ENCODE measurements around the gene SUMF1. TPM values are rescaled to one million over a fixed set of nuclear protein-coding genes. Genes with fewer than 3 reads are reported as not detected.

Gene SUMF1
- total and polyA plus RNA-seq, 2 donors (not counting 1 experiment from before 2014, with no cell fraction given) = 10.3 to 21.2 TPM

- no peaks in the 10 kb centered on the region for H3K9me3 ChIP-seq (ENCODE audit: control extremely low read depth in 1 of 3, control insufficient read depth in 2 of 3, insufficient read depth in 1 of 3, low read length in 2 of 3)
- H3K9ac ChIP-seq (ENCODE audit: low read length) = no peak overlapping the region
- no peak overlapping the region for H3K27ac ChIP-seq (ENCODE audit: low read length in 2 of 2)
- peak overlapping the region; percentile 96 for H3K4me2 ChIP-seq (replicated peaks; ENCODE audit: low read depth, low read length, poor library complexity, severe bottlenecking)
- peak overlapping the region; percentile 95 for H3K27ac Mint-ChIP-seq
- intact Hi-C loops (cut with micrococcal nuclease) = loop anchor here (2.0 to 10.0 kb wide), 7 partner anchors 17 to 1365 kb away; partner anchors contain the start of genes CRBN, EDEM1 and TRNT1
- peaks cover 27 to 29% of the 10 kb centered on the region in 2 donors for H3K4me1 ChIP-seq (ENCODE audit: control insufficient read depth in 2 of 2, insufficient read depth in 2 of 2, low read length in 2 of 2)
- POLR2A ChIA-PET = interaction anchor here (2.3 to 4.5 kb wide), 2 partner anchors 12 to 25 kb away, joined by 20 to 96 read pairs; partner anchors contain the start of gene SUMF1
- H3K4me3 ChIP-seq (ENCODE audit: control extremely low read depth in 1 of 5, extremely low read depth in 1 of 5, insufficient read depth in 1 of 5, low read depth in 2 of 5, low read length in 4 of 5) = peak overlapping the region in 4 of 5 experiments; percentile 90 to 98 (median 92)
- peaks cover 0 to 14% of the 10 kb centered on the region in 2 experiments for H3K36me3 ChIP-seq (replicated peaks in 1 of 2; ENCODE audit: control extremely low read depth in 1 of 2, control insufficient read depth in 1 of 2, extremely low read depth in 1 of 2, insufficient read depth in 2 of 2, low read length in 1 of 2)
- H3K27me3 Mint-ChIP-seq = no peaks in the 10 kb centered on the region
- CTCF ChIA-PET = interaction anchor here (1.3 to 6.1 kb wide), 4 partner anchors 15 to 142 kb away, joined by 3 to 66 read pairs (median 34); no protein-coding TSS in a partner anchor
- WGBS (ENCODE audit: insufficient coverage) = no CpG with 5 or more reads among the region's 5 CpGs
- H3K79me2 ChIP-seq (ENCODE audit: control insufficient read depth, insufficient read depth, low read length) = peaks cover 44% of the 10 kb centered on the region
- DNase-seq (no peak), ATAC-seq (ENCODE audit: low read depth) (no peak)
- peak overlapping the region; percentile 89 for H2AFZ ChIP-seq (ENCODE audit: insufficient read depth, low read depth, low read length, poor library complexity, severe bottlenecking)
- no peaks in the 10 kb centered on the region for H3K27me3 ChIP-seq (replicated peaks in 1 of 4; ENCODE audit: control extremely low read depth in 1 of 4, control insufficient read depth in 3 of 4, insufficient read depth in 4 of 4, low read length in 3 of 4)
- H3K4me3 Mint-ChIP-seq = peak overlapping the region; percentile 96
- peaks cover 35% of the 10 kb centered on the region for H3K4me1 Mint-ChIP-seq
- peaks cover 3% of the 10 kb centered on the region for H4K20me1 ChIP-seq (ENCODE audit: control insufficient read depth, insufficient read depth, low read length, poor library complexity, severe bottlenecking)
- H3K9me3 Mint-ChIP-seq (ENCODE audit: insufficient read depth) = no peaks in the 10 kb centered on the region
- no peak for TF ChIP-seq EZH2 (IDR thresholded peaks at IDR 0.05; ENCODE audit: borderline replicate concordance, insufficient read depth, low read depth, low read length, poor library complexity, severe bottlenecking)
- no peak for TF ChIP-seq CTCF (IDR thresholded peaks at IDR 0.05)
These were observed 24.8 kb upstream of the SUMF1 start for GRCh38 chr3:4491855-4492207.

- Histone ChIP-seq H4K20me1 (ENCODE audit: control insufficient read depth, insufficient read depth, low read length, poor library complexity, severe bottlenecking) (no peaks in the 10 kb centered on the region), H3K4me2 (replicated peaks; ENCODE audit: low read depth, low read length, poor library complexity, severe bottlenecking) (no peak overlapping the region), H3K9ac (ENCODE audit: low read length) (no peak overlapping the region), H3K9me3 (ENCODE audit: control extremely low read depth in 1 of 3, control insufficient read depth in 2 of 3, insufficient read depth in 1 of 3, low read length in 2 of 3) (peaks cover 0 to 8% (median 5%) of the 10 kb centered on the region in 3 donors), H3K27me3 (replicated peaks in 1 of 4; ENCODE audit: control extremely low read depth in 1 of 4, control insufficient read depth in 3 of 4, insufficient read depth in 4 of 4, low read length in 3 of 4) (no peaks in the 10 kb centered on the region), H3K36me3 (replicated peaks in 1 of 2; ENCODE audit: control extremely low read depth in 1 of 2, control insufficient read depth in 1 of 2, extremely low read depth in 1 of 2, insufficient read depth in 2 of 2, low read length in 1 of 2) (no peaks in the 10 kb centered on the region), H3K4me3 (ENCODE audit: control extremely low read depth in 1 of 5, extremely low read depth in 1 of 5, insufficient read depth in 1 of 5, low read depth in 2 of 5, low read length in 4 of 5) (no peak overlapping the region), H3K79me2 (ENCODE audit: control insufficient read depth, insufficient read depth, low read length) (no peaks in the 10 kb centered on the region), H2AFZ (ENCODE audit: insufficient read depth, low read depth, low read length, poor library complexity, severe bottlenecking) (no peak overlapping the region), H3K4me1 (ENCODE audit: control insufficient read depth in 2 of 2, insufficient read depth in 2 of 2, low read length in 2 of 2) (peaks cover 12 to 13% of the 10 kb centered on the region in 2 donors), H3K27ac (ENCODE audit: low read length in 2 of 2) (no peak overlapping the region)
- WGBS (ENCODE audit: insufficient coverage) = 42% methylated on average over 2 of the region's 3 CpGs
- intact Hi-C loops (cut with micrococcal nuclease) = no loop called here
- ChIA-PET POLR2A (no interaction called here), CTCF (no interaction called here)
- Mint-ChIP-seq H3K4me1 (peaks cover 10% of the 10 kb centered on the region), H3K9me3 (ENCODE audit: insufficient read depth) (no peaks in the 10 kb centered on the region), H3K4me3 (no peak overlapping the region), H3K27me3 (no peaks in the 10 kb centered on the region), H3K27ac (no peak overlapping the region)
- DNase-seq (no peak), ATAC-seq (ENCODE audit: low read depth) (no peak)
- TF ChIP-seq EZH2 (IDR thresholded peaks at IDR 0.05; ENCODE audit: borderline replicate concordance, insufficient read depth, low read depth, low read length, poor library complexity, severe bottlenecking) = no peak
- TF ChIP-seq CTCF (IDR thresholded peaks at IDR 0.05) = no peak
These were observed 11.2 kb upstream of the SUMF1 start for GRCh38 chr3:4478261-4478660.
